Suppressor macrophage (primary cell): ENCODE data around the gene PLA1A.
"Not testable (repeated sequence)": the region's sequence is repeated elsewhere in the genome, so short reads cannot be mapped to it uniquely, and the experiment has no call there.

ENCODE experiments used
- DNase-seq, 4 experiments: peaks; one replicate each; pipeline ENCODE4 v3.0.0-alpha.2; 2020 to 2022
- total RNA-seq, 17 experiments: gene quantifications; one replicate each; lab custom pipeline; 2026; ENCODE audit warnings: mixed read lengths in 6 of 17, inconsistent platforms in 3 of 17; lab: John Stamatoyannopoulos, UW

The PLA1A gene
- total RNA-seq: 0 to 5.4 (median 1.4) reads per million in 17 experiments

GRCh38 chr3:119597548-119598288, at the start of gene PLA1A:
Gene PLA1A (plus strand): TSS chr3:119597885. CDS start chr3:119597914, 29 bp downstream.
- DNase-seq: no peak

GRCh38 chr3:119548341-119548740, 49.3 kb upstream of the PLA1A start:
- peak in 3 of 4 experiments; percentile 12 to 37 (median 26) for DNase-seq

GRCh38 chr3:119550192-119550910, 47.3 kb upstream of the PLA1A start:
- no peak for DNase-seq

GRCh38 chr3:119551598-119551997, 46.1 kb upstream of the PLA1A start:
- no peak for DNase-seq

- not testable (repeated sequence) for DNase-seq
Observed at GRCh38 chr3:119552928-119553327, 44.8 kb upstream of the PLA1A start.

GRCh38 chr3:119553823-119554415, 43.8 kb upstream of the PLA1A start:
- no peak for DNase-seq

GRCh38 chr3:119555309-119555735, 42.4 kb upstream of the PLA1A start:
- DNase-seq: peak; percentile 83 to 92 (median 85)

GRCh38 chr3:119555929-119556328, 41.8 kb upstream of the PLA1A start:
- no peak for DNase-seq

- DNase-seq: no peak
Observed at GRCh38 chr3:119557192-119557876, 40.4 kb upstream of the PLA1A start.

GRCh38 chr3:119557877-119558269, 39.8 kb upstream of the PLA1A start:
- DNase-seq: no peak

- DNase-seq: no peak
Observed at GRCh38 chr3:119558626-119559317, 38.9 kb upstream of the PLA1A start.

- DNase-seq: peak; percentile 71 to 89 (median 81)
Observed at GRCh38 chr3:119559441-119559963, 38.2 kb upstream of the PLA1A start, which contains the start of gene CD80. Gene CD80 (minus strand): TSS chr3:119559614. CDS start chr3:119557728, 1,886 bp downstream.

- DNase-seq: no peak
Observed at GRCh38 chr3:119560160-119560559, 37.5 kb upstream of the PLA1A start.

GRCh38 chr3:119562307-119562961, 35.3 kb upstream of the PLA1A start:
- DNase-seq: peak; percentile 68 to 83 (median 76)

- DNase-seq: not testable (repeated sequence)
Observed at GRCh38 chr3:119563334-119563733, 34.4 kb upstream of the PLA1A start.

- DNase-seq: peak in 1 of 4 experiments; percentile 28
Observed at GRCh38 chr3:119569156-119569555, 28.5 kb upstream of the PLA1A start.

- DNase-seq: peak; percentile 80 to 96 (median 90)
Observed at GRCh38 chr3:119570229-119570628, 27.5 kb upstream of the PLA1A start.

GRCh38 chr3:119571230-119571629, 26.5 kb upstream of the PLA1A start:
- DNase-seq: no peak

- no peak for DNase-seq
Observed at GRCh38 chr3:119571688-119572087, 26.0 kb upstream of the PLA1A start.

GRCh38 chr3:119575507-119575906, 22.2 kb upstream of the PLA1A start:
- no peak for DNase-seq
